Stomach (tissue), 9 donors: ENCODE data around the gene CLEC19A. TPM values are rescaled to one million over a fixed set of nuclear protein-coding genes. Genes with fewer than 3 reads are reported as not detected.

Experiments used
- DNase-seq, 2 donors: peaks; one replicate each; pipeline versions ENCODE4 v3.0.0 to v3.0.0-alpha.2; 2013 to 2019
- H3K27ac ChIP-seq, 5 donors: fragments of 200-600 bp in 4 of 5; sonication (generic) in 4 of 5; one replicate each; pipeline ENCODE4 v1.5.1; 2013 to 2019; ENCODE audit warnings: mild to moderate bottlenecking in 1 of 5, moderate library complexity in 1 of 5
- H3K27me3 ChIP-seq, 3 donors: fragments of 200-600 bp; sonication (generic); one replicate each; pipeline ENCODE4 v1.5.1; 2017 to 2019; ENCODE audit warnings: mixed run types in 1 of 3
- H3K36me3 ChIP-seq, 4 donors: fragments of 200-600 bp; sonication (generic); 1 replicate in 3 of 4; 2 replicates in 1 of 4; pipeline ENCODE4 v1.5.1; 2016 to 2019
- H3K4me1 ChIP-seq, 4 donors: fragments of 200-600 bp; sonication (generic); one replicate each; pipeline ENCODE4 v1.5.1; 2016 to 2019
- H3K4me3 ChIP-seq, 4 donors: fragments of 200-600 bp; sonication (generic) in 3 of 4; one replicate each; pipeline ENCODE4 v1.5.1; 2016 to 2019; ENCODE audit warnings: mild to moderate bottlenecking in 1 of 4
- H3K9me3 ChIP-seq, 4 donors: fragments of 200-600 bp; sonication (generic); one replicate each; pipeline ENCODE4 v1.5.1; 2016 to 2019
- CTCF ChIP-seq, 7 experiments: fragments of 450-650 bp in 4 of 7; fragments of 200-600 bp in 3 of 7; sonication (generic) in 3 of 7; IDR thresholded peaks; one replicate each; pipeline ENCODE4 v1.5.1; 2016 to 2019; ENCODE audit warnings: antibody characterized with exemption in 7 of 7, control low read depth in 2 of 7, mild to moderate bottlenecking in 1 of 7
- EP300 ChIP-seq: sonication (generic); formaldehyde crosslinking; IDR thresholded peaks from one replicate; pipeline ENCODE4 v1.6.1; 2017; ENCODE audit warnings: antibody characterized with exemption
- POLR2A ChIP-seq, 4 donors: fragments of 450-650 bp; IDR thresholded peaks; one replicate each; pipeline ENCODE4 v1.6.1; 2016; ENCODE audit warnings: antibody characterized with exemption in 4 of 4, control low read depth in 2 of 4, mild to moderate bottlenecking in 1 of 4, moderate library complexity in 1 of 4
- POLR2AphosphoS5 ChIP-seq, 3 donors: sonication (generic); formaldehyde crosslinking; IDR thresholded peaks; one replicate each; pipeline ENCODE4 v1.6.1; 2016; ENCODE audit warnings: antibody characterized with exemption in 3 of 3
- WGBS, 5 donors: extraction: QIAGEN DNeasy Blood & Tissue Kit in 3 of 5; methylation state at CpG; one replicate each; pipeline versions ENCODE4 v1.1.5 to v1.1.7; 2013 to 2018; 5-methylcytosine and 5-hydroxymethylcytosine counted together
- intact Hi-C: fragments of 100-400 bp; cut with DNase I; formaldehyde crosslinking; loops from one replicate; pipeline ENCODE4 v1.15.1; 2023; ENCODE audit warnings: low total_unique reads
- polyA plus RNA-seq, 3 donors: library from polyadenylated mRNA; stranded (reverse); fragments of 200-250 nt; gene quantifications; one replicate each; pipeline ENCODE4 v1.2.3, GENCODE V29; 2013
- total RNA-seq, 5 donors: library from RNA; depleted of rRNA; stranded (reverse); fragments of >200 nt; gene quantifications; one replicate each; pipeline versions ENCODE4 v1.1.0 to v1.2.3, GENCODE V29; 2014 to 2016
- donor health status: healthy with polysubstance abuse.
- donor health status: Bipolar disorder and iron deficiency.
- donor health status: healthy.

CLEC19A gene
- total and polyA plus RNA-seq, 8 donors, result 0.37 TPM; not detected in 7

DNA sequence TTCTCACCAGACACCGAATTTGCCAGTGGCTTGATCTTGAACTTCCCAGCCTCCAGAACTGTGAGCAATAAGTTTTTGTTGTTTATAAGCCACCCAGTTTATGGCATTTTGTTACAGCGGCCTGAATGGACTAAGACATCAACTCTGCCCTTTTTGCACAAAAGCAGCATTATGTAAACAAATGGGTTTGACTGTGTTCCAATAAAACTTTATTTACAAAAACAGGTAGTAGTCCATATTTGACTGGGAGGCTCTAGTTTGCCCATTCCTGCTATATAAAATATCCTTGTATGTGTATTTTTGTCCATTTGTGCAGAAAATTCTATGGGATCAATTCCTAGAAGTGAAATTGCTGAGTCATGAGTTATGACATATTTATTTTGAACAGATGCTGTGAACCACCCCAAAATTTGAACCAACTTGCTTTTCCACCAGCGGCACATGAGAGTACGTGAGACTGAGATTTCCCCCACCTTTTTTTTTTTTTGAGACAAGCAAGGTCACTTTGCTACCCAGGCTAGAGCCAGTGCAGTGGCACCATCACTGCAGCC is 21.3 kb upstream of the CLEC19A start:
- peaks cover 0 to 8% (median 0%) of the 10 kb centered on the region in 4 donors for H3K9me3 ChIP-seq
- no peak overlapping the region for H3K4me3 ChIP-seq
- no peaks in the 10 kb centered on the region for H3K4me1 ChIP-seq
- no peak for DNase-seq
- TF ChIP-seq EP300 (no peak), POLR2A (IDR thresholded peaks at IDR 0.05) (no peak), POLR2AphosphoS5 (IDR thresholded peaks at IDR 0.05) (no peak), CTCF (IDR thresholded peaks at IDR 0.05) (no peak)
- H3K27me3 ChIP-seq, result no peaks in the 10 kb centered on the region
- H3K27ac ChIP-seq, result no peak overlapping the region
- intact Hi-C loops, result no loop called here
- 89 to 97% (median 93%) methylated on average over 4 of the region's 4 CpGs for WGBS, 5 donors
- H3K36me3 ChIP-seq, result peaks cover 0 to 20% (median 4%) of the 10 kb centered on the region in 4 donors

DNA sequence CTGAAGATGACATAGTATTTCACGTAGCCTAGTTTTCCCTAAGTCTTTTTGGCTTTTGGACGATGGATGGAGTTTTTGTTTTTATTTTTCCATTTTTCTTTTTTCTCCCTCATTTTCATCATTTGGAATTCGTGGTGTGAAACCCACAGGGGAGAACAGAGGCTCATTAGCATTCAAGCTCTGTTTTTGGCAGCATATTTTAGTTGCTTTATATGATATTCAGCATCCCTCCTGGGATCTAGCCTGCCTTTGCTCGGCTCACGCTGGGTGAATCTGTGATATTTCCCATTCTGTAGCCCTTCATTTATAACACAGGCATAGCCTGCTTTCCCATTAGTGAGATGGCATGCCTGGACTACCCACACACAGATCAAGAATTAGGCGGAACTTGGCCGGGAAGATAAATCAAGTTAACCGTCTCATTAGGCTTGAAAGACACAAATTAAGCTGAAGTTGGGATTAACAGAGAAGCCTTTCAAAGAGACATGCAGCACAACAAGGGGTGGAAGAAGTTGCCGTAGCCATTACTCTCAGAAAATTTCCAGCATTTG is 20.1 kb upstream of the CLEC19A start:
- Histone ChIP-seq H3K4me1 (no peaks in the 10 kb centered on the region), H3K27ac (no peak overlapping the region), H3K36me3 (peaks cover 0 to 20% (median 4%) of the 10 kb centered on the region in 4 donors), H3K9me3 (peaks cover 0 to 8% (median 0%) of the 10 kb centered on the region in 4 donors), H3K27me3 (no peaks in the 10 kb centered on the region), H3K4me3 (no peak overlapping the region)
- intact Hi-C loops, result no loop called here
- WGBS, 5 donors, result 83 to 89% (median 85%) methylated on average over 9 of the region's 9 CpGs
- DNase-seq, result no peak
- TF ChIP-seq CTCF (IDR thresholded peaks at IDR 0.05), result no peak
- no peak for TF ChIP-seq POLR2AphosphoS5 (IDR thresholded peaks at IDR 0.05)
- TF ChIP-seq POLR2A (IDR thresholded peaks at IDR 0.05), result no peak
- no peak for TF ChIP-seq EP300

DNA sequence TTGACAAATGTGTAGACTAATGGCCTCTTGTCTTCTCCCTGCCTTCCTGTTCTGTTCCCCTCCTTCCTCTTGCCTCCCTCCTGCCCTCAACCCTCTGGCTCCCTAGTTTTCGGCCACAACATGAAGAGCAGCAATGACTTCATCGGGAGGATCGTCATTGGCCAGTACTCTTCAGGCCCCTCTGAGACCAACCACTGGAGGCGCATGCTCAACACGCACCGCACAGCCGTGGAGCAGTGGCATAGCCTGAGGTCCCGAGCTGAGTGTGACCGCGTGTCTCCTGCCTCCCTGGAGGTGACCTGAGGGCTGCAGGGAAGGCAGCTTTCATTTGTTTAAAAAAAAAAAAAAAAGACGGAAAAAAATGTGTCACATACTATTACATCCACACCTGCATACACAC is 18.8 kb upstream of the CLEC19A start:
- H3K27me3 ChIP-seq, result no peaks in the 10 kb centered on the region
- no peaks in the 10 kb centered on the region for H3K4me1 ChIP-seq
- intact Hi-C loops, result no loop called here
- no peak overlapping the region for H3K4me3 ChIP-seq
- DNase-seq, result no peak
- peaks cover 0 to 20% (median 4%) of the 10 kb centered on the region in 4 donors for H3K36me3 ChIP-seq
- 92 to 98% (median 94%) methylated on average over 11 of the region's 11 CpGs for WGBS, 5 donors
- peaks cover 0 to 8% (median 0%) of the 10 kb centered on the region in 4 donors for H3K9me3 ChIP-seq
- TF ChIP-seq CTCF (IDR thresholded peaks at IDR 0.05), result no peak
- TF ChIP-seq EP300, result no peak
- no peak for TF ChIP-seq POLR2AphosphoS5 (IDR thresholded peaks at IDR 0.05)
- TF ChIP-seq POLR2A (IDR thresholded peaks at IDR 0.05), result no peak
- H3K27ac ChIP-seq, result no peak overlapping the region

- no peak overlapping the region for H3K27ac ChIP-seq
- no peak for DNase-seq
- H3K27me3 ChIP-seq, result no peaks in the 10 kb centered on the region
- H3K4me3 ChIP-seq, result no peak overlapping the region
- 60 to 76% (median 71%) methylated on average over 2 of the region's 2 CpGs for WGBS, 5 donors
- peaks cover 0 to 8% (median 0%) of the 10 kb centered on the region in 4 donors for H3K9me3 ChIP-seq
- intact Hi-C loops, result no loop called here
- H3K4me1 ChIP-seq, result no peaks in the 10 kb centered on the region
- H3K36me3 ChIP-seq, result peaks cover 0 to 17% (median 4%) of the 10 kb centered on the region in 4 donors
- no peak for TF ChIP-seq EP300
- TF ChIP-seq CTCF (IDR thresholded peaks at IDR 0.05), result no peak
- TF ChIP-seq POLR2AphosphoS5 (IDR thresholded peaks at IDR 0.05), result no peak
- TF ChIP-seq POLR2A (IDR thresholded peaks at IDR 0.05), result no peak
These were observed 16.4 kb upstream of the CLEC19A start for GRCh38 chr16:19269098-19269497.
